ENCODE measurements around the gene RNF138.
"Not testable (repeated sequence)": the region's sequence is repeated elsewhere in the genome, so short reads cannot be mapped to it uniquely, and the experiment has no call there.

Gene RNF138, protein sequence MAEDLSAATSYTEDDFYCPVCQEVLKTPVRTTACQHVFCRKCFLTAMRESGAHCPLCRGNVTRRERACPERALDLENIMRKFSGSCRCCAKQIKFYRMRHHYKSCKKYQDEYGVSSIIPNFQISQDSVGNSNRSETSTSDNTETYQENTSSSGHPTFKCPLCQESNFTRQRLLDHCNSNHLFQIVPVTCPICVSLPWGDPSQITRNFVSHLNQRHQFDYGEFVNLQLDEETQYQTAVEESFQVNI

DNA sequence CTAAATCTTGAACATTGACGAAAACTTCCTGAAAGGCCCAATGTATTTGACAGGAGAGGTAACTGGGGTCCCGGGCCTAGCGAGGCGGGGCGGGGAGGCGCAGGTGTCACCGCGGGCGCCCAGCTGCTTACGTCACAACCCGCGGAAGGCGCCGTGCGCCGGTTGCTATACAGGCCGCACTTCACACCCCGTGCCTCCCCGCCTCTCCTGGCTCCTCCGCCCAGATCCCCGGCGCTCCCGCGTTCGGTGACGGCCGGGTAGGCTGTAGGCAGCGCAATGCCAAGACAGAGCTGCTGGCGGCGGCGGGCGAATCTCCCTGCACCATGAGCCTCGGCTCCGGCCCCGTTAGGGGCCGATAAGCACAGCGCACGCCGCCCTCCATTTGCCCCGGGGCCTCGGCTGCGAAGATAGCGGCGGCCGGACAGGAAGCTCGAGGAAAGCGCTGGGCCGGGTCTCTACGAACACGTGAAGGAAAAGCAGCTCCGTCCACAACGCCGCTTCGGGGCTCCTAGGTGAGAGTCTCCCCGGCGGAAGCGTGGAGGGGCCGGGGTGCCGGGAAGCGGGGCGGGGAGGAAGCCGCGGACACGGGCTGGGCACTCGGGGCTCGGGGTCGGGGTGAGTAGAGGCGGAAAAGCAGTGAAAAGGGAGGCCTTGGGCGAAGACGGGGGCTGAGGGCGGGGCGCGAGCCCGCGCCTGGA lies at the start of gene RNF138:
Gene RNF138 (plus strand): TSS at position 151 of the 698 bp plus-strand sequence. CDS start 903 bp downstream, outside the sequence.
- DNase-seq (ENCODE audit: low read depth in 2 of 2), result peak; percentile 60 to 63

DNA sequence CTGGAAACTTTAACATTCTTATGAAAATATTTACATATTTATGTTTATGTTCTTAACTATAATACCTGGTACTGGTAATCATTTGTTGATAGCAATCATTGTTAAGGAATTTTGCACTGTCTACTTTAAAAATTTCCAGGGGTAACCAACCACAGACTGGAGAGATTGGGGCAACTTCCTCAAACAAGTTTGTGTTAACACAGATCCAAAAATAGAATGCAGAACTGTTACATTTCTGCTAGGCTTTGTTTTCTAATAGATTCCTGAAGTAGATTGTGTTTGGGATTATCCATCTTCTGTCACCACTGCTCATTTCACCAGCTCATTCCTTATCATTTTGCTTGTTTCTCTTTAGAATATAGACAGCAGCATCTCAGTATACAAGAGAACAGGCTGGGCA lies 49.3 kb upstream of the RNF138 start:
- DNase-seq (ENCODE audit: low read depth in 2 of 2), result no peak

DNA sequence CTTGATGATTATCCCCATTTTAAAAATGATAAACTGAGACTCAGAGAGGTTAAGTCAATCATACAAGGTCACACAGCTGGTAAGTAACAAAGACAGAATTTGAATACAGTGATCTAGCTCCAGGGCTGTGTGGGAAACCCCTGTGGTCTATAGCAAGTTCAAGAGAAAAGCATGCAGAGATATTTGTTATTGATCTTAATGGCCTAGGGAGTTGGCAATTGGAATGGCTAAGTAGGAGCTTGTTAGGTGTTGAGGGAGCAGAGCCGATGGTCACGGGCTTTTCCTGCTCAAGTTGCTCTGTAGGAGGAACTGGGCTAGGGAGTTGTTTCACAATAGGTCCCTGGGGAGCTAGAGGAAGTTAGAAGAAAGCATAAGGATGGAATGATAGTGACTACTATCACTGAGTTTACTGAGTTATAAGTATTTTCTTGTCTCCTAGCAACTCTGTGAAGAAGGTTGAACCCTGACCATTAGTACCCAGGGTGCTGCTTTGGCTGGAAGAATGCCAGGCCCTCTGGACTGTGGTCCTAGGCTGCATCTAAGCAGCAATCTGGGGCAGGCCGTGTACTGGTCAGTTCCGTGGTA lies 43.1 kb upstream of the RNF138 start:
- DNase-seq (ENCODE audit: low read depth in 2 of 2), result no peak

DNA sequence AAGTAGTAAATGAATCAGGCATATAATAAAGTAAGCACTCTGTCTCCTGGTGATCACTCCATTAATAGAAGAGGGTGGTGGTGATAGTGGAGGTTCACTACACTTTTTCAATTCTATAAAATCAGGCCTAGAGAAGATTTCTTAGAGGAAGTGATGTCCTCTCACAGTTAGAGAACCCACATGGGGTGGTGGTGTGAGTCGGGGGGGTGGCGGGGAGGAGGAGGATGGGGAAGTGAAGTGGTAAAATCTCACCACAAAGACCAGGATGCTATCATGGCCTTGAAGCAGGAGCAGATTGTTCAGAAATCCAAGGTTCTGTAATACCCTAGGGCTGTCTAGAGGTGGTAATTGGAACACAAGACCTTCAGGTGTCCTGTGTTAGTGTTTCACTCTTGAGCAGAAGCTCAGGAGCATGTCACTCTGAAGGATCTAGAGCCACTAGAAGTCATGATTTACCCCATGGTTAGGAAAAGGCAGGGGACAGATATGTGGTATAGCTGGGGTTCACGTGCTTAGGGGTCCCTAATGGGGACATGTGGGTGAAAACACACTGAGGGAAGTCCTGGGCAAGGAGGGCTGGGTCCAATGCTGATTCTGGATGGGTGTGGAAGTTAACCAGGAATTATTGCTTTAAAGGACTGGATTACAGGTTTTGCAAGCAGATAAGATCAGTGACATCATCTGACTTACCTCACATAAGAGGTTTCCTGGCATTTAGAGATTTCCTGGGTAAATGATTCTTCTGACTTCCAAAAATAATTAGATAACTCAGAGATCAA lies 42.1 kb upstream of the RNF138 start:
- no peak for DNase-seq (ENCODE audit: low read depth in 2 of 2)

DNA sequence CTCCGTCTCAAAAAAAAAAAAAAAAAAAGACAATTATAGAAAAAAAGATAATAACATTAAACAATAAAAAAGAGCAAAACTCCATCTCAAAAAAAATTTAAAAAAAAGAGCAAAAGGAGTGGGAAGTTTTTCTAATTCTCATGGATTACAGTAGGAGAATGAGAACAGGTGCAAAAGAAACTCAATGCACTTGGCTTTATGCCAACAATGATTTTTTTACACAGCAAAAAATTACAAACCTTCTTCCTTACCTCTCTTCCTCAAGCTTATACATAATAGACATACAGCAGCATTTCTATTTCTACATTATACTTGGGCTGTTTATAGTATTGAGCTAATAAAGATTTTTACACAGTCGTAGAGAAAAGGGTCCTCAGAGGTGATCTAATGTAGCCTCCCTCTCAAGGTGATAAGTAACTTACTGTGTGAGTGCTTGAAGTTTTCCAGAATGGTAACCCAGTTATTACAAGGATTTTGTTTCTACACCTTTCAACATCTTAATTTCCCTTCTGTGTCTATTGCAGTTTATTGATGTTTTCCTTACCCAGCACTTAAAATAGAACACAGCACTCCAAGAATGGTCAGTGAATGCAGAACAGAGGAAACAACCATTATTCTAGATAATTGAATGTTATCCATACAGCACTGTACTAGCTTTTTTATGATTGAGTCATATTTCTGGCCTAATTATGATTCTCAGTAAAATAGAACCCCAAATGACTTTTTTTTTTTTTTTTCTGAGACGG lies 34.9 kb upstream of the RNF138 start:
- DNase-seq (ENCODE audit: low read depth in 2 of 2), result no peak

DNA sequence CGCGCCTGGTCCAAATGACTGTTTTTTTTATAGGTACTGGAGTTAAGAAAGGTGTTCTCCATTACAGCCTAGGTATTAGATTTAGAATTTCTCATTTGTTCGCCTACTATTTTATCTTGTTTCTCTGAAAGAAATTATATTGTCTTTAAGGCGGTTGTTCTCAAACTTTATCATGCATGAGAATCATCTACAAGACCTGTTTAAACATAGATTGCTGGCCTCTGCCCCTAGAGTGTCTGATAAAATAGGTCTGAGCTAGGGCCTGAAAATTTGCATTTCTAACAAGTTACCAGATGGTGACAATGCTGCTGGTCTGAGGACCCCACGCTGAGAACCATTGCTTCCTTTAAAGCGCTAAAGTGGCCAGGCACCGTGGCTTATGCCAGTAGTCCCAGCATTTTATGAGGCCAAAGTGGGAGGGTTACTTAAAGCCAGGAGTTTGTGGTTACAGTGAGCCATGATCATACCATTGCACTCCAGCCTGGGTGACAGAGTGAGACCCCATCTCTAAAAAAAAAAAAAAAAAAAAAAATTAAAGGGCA lies 34.0 kb upstream of the RNF138 start:
- DNase-seq (ENCODE audit: low read depth in 2 of 2), result no peak

DNA sequence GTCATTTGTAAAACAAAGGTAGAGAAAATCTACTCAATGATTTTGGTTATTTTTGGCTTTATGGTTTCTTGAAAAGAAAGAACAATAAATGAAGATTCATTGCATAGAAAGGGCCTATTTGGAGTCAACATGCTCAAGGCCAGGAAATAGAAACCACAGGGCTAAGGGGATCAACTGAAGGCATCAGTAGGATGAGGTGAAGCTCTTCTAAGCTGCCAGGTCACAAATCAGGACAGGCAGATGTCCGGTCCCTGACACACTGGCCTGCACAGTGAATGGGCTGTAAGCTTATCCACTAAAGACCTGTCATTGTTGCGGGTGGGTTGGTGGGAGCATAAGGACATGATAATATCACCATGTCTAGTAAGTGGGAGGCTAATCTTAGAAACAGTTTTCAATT lies 31.6 kb upstream of the RNF138 start:
- DNase-seq (ENCODE audit: low read depth in 2 of 2), result no peak

DNA sequence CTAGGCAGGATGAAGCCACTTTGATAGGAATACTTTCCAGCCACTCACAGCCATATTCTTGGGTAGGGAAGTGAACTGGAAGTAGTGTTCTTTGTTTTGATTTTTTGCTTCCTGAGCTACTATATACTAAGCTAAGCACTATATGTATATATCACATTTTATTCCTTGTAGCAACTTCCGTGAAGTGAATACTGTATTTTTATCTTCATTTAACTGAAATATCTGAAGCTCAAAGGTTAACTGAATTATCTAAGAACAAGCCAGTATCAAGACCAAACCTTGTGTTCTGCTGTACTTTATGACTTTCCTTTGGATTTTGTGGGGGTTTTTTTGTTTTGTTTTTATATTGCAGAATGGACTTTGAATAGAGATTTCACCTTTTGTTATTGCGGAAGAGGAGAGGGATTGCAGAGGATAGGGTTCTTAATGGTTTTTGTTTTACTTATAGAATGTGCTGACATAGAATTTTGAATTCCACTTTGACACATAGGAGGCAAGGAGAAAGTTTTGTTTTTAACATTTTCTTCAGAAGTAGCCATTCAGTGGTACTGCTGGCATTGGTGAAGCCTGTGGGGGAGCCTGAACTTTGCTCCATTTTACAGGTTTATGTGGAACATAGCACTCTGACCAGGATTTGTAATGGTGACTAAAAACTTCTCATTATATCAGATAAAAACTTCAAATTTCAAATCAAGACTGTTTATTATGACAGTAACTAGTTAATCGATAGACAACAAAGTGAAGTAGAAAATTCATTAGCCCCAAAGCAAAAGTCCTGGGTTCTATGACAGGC lies 24.1 kb upstream of the RNF138 start:
- no peak for DNase-seq (ENCODE audit: low read depth in 2 of 2)

DNA sequence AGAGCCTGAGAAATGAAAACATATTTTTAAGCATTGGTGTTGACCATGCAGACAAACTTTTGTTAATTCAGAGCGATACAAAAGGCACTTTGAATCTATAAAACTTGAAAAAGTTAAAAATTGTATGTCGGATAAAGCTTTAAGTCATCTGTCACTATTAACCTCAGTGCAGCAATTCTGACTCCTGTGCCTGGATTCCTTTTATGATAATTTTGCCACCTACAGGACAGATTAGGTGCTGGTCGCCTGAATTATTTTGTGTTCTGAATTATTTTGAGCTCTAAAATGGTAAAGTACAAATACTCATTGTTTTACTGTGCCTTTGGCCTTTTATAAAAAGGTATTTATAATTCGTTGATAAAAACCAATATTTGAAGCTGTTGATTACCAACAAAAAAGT lies 19.4 kb upstream of the RNF138 start:
- DNase-seq (ENCODE audit: low read depth in 2 of 2), result no peak

DNA sequence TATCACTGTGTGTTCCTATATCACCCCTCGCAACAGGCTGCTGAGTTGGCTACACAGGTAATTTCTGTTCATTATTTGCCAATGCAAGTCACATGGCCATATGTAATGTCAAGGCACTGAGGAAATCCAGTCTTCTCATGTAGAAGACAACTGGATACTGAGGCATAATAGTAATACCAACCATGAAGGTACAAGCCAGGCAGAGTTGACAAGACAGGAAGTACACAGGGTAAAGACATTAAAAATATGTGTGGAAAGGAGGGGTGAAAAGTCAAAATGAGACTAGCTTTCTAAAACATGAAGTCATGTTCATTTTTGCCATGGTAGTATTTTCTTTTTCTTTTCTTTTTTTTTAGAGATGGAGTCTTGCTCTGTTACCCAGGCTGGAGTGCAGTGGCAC lies 17.5 kb upstream of the RNF138 start:
- no peak for DNase-seq (ENCODE audit: low read depth in 2 of 2)

DNA sequence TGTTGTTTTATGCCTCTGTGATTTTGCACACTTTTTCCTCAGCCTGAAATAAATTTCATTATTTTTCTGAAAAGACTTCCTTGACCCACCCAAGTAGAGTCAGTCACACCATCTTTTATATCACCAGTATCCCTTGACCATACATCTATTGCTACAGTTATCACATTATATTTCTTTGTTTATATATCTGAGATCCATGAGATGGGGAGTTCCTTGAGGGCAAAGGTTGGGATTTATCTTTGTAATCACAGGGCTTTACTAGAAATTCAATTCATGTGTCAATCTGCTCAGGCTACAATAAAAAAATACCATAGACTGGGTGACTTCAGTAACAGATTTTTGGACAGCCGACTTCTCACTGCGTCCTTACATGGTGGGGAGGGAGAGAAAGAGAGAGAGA lies 12.8 kb upstream of the RNF138 start:
- DNase-seq (ENCODE audit: low read depth in 2 of 2), result no peak

DNA sequence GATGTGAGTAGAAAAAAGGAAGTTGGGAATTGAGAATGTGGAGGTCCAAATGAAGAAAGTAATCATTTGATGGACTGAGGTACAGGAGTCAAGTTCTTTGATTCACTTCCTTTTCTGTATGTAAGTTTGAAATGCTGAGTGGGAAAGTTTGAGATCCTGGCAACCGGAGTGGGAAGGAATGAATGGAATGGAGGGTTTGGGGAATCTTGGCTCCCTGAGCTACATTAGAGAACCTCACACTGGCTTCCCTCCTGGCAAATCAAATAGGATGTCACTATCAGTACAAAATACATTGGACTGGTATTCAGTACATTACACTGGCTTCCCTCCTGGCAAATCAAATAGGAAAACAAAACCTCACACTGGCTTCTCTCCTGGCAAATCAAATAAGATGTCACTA lies 9.8 kb upstream of the RNF138 start:
- DNase-seq (ENCODE audit: low read depth in 2 of 2), result no peak

DNA sequence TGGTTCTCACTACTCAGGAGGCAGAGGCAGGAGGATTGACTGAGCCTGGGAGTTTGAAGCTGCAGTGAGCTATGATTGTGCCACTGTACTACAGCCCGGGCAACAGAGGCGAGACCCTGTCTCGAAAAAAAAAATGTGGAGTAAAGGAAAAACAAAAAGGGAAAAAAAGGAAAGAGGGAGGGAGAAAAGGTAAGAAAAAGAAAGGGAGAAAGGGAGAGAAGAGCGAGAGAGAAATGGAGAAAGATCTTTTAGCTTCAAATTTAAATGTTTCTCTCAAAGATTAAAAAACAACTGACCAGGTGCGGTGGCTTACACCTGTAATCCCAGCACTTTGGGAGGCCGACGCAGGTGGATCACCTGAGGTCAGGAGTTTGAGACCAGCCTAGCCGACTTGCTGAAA lies 7.9 kb upstream of the RNF138 start:
- DNase-seq (ENCODE audit: low read depth in 2 of 2), result no peak

DNA sequence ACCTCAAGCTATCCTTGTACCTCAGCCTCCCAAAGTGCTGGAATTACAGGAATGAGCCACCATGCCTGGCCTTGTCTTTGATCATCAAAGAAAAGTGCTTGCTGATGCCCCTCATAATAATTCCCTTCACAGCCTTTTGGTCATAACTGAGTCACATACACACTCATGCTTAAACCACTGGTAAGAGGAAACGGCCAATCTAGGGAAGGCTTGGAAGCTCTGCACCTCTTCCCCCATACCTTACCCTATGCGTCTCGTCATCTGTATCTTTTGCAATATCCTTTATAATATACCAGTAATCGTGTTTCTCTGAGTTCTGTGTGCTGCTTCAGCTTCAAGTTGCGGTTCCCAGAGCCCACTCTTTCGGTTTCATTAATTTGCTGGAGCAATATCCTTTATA lies 4.8 kb upstream of the RNF138 start:
- no peak for DNase-seq (ENCODE audit: low read depth in 2 of 2)

DNA sequence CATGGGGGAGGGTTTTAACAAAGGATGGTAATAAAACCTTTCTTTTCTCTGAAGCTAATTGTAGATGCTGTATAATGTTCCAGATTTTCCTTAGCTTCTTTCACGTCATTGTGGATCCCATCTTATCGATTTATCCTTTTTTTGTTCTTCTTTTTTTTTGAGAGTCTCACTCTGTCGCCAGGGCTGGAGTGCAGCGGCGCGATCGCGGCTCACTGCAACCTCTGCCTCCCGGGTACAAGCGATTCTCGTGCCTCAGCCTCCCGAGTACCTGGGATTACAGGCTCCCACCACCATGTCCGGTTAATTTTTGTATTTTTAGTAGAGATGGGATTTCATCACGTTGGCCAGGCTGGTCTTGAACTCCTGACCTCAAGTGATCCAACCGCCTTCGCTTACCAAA lies 843 bp upstream of the RNF138 start:
- not testable (repeated sequence) for DNase-seq (ENCODE audit: low read depth in 2 of 2)

DNA sequence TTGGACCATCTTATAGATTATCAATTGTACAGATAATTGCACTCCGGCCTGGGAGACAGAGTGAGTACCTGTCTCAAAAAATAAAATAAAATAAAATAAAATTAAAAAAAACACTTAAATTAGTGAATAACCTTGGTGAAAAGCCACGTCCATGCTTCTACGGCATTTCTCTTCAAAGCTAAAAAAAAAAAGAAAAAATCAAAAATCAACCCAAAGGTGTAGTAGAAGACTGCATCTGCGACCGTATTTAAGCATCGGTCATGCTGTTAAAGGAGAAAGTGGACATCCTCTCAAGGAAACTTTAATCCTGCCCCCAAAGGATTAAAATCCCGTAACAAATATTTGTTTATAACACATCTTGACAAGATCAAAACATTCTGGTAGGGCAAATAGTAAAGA lies 350 bp upstream of the RNF138 start:
- DNase-seq (ENCODE audit: low read depth in 2 of 2), result no peak

DNA sequence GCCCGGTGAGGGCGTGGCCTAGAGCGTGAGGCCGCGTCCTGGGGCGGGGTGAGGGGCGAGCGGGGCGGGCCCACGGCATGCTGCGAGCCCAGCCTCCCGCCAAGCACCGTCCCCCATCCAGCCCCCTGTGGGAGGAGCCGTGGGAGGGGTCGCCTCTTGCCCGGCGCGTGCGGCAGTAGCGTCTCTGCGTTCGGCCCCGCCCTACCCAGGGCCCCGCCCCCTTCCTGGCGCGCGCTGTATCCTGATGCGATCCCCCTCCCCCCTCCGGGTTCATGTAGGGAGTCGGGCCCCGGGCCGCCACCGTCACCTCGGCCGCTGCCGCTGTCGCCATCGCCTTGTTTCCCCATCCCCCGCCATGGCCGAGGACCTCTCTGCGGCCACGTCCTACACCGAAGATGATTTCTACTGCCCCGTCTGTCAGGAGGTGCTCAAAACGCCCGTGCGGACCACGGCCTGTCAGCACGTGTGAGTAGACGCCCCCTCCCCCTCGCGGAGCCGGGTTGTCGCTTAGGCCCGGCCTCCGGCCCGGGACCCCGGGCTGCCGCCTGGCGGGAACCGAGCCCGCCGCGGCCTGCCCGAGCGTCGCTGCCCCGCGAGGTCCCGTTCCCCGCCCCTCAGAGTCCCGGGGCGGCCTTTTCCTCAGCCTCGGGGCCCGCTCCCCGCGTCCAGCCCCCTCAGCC lies 888 bp downstream of the RNF138 start:
- peak; percentile 99 to 100 for DNase-seq (ENCODE audit: low read depth in 2 of 2)

DNA sequence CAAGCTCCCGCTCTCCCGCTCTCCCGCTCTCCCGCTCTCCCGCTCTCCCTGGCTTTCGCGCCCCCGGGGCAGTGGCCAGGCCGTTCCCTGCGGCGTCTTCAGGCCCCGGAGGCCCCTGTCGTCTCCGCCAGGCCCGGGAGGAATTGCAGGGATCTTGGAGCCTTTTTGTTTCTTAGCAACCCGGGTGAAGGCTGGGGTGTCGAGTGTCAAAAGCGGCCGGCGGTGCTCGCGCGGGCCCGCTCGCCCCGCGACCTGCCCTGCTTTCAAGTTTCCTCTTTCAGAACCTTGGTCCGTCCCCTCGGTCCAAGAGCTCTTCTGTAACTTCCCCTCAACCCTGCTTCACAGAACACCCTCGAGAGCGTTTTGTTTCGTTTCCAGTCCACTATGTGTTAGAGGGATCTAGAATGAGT lies 1.4 kb downstream of the RNF138 start:
- DNase-seq (ENCODE audit: low read depth in 2 of 2), result no peak

DNA sequence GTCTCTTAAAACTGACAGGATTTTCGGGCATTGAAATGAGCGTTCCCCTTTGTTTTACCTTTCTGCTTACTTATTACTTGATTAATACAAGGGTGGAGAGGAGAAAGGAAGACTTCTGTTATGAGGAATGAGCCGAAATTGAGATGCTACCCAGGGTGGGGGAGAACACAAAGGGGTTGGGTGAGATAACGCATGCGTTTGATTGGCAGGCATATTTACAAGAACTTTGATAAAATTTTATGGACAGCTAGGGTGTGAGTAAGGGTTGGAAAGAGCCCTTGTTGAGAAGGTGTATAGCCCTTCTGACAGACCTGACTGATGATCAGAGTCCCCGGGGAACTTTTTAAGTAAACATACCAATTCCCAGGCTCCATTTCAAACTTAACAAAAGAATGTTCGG lies 1.8 kb downstream of the RNF138 start:
- no peak for DNase-seq (ENCODE audit: low read depth in 2 of 2)

Data from stimulated activated CD4-positive, alpha-beta T cell treated with anti-CD3 and anti-CD28 coated beads, Interleukin-1b, Interleukin-23, amount 100 ng/mL, for 1 hour (primary cell).